ENCODE data around the gene KIF24. TPM values are rescaled to one million over a fixed set of nuclear protein-coding genes. Genes with fewer than 3 reads are reported as not detected.
A peak's percentile ranks its signal among the peaks of the same experiment; 100 is the strongest.

The KIF24 gene, protein sequence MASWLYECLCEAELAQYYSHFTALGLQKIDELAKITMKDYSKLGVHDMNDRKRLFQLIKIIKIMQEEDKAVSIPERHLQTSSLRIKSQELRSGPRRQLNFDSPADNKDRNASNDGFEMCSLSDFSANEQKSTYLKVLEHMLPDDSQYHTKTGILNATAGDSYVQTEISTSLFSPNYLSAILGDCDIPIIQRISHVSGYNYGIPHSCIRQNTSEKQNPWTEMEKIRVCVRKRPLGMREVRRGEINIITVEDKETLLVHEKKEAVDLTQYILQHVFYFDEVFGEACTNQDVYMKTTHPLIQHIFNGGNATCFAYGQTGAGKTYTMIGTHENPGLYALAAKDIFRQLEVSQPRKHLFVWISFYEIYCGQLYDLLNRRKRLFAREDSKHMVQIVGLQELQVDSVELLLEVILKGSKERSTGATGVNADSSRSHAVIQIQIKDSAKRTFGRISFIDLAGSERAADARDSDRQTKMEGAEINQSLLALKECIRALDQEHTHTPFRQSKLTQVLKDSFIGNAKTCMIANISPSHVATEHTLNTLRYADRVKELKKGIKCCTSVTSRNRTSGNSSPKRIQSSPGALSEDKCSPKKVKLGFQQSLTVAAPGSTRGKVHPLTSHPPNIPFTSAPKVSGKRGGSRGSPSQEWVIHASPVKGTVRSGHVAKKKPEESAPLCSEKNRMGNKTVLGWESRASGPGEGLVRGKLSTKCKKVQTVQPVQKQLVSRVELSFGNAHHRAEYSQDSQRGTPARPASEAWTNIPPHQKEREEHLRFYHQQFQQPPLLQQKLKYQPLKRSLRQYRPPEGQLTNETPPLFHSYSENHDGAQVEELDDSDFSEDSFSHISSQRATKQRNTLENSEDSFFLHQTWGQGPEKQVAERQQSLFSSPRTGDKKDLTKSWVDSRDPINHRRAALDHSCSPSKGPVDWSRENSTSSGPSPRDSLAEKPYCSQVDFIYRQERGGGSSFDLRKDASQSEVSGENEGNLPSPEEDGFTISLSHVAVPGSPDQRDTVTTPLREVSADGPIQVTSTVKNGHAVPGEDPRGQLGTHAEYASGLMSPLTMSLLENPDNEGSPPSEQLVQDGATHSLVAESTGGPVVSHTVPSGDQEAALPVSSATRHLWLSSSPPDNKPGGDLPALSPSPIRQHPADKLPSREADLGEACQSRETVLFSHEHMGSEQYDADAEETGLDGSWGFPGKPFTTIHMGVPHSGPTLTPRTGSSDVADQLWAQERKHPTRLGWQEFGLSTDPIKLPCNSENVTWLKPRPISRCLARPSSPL (N-terminal part only)
- 1 to 10 TPM; 5.6 to 5.7 TPM for total RNA-seq

- H3K27me3 Mint-ChIP-seq: no peaks in the 10 kb centered on the region
- POLR2A ChIA-PET: no interaction called here
- H3K4me3 Mint-ChIP-seq: peak within 1 kb of the TSS; percentile 97
- intact Hi-C loops (cut with micrococcal nuclease): loop anchor here (1.0 to 10.0 kb wide), 8 partner anchors 50 to 660 kb away; partner anchors contain the start of genes DCAF12, DNAI1, DNAJB5 and FAM219A
- H3K27ac Mint-ChIP-seq: peak within 1 kb of the TSS; percentile 94
- DNase-seq: peak; percentile 98
- CTCF ChIA-PET: no interaction called here
- H3K9me3 Mint-ChIP-seq: no peaks in the 10 kb centered on the region
- peaks cover 30% of the 10 kb centered on the region for H3K4me1 Mint-ChIP-seq (ENCODE audit: low read depth)
- no peaks in the 10 kb centered on the region for H3K36me3 Mint-ChIP-seq
These were observed at the start of gene KIF24, which contains the start of gene NUDT2 for GRCh38 chr9:34328987-34329832. Gene KIF24 (minus strand): TSS chr9:34329268. CDS start chr9:34311346, 17,922 bp downstream. Gene NUDT2 (plus strand): TSS chr9:34329569. CDS start chr9:34339040, 9,471 bp downstream.

DNA sequence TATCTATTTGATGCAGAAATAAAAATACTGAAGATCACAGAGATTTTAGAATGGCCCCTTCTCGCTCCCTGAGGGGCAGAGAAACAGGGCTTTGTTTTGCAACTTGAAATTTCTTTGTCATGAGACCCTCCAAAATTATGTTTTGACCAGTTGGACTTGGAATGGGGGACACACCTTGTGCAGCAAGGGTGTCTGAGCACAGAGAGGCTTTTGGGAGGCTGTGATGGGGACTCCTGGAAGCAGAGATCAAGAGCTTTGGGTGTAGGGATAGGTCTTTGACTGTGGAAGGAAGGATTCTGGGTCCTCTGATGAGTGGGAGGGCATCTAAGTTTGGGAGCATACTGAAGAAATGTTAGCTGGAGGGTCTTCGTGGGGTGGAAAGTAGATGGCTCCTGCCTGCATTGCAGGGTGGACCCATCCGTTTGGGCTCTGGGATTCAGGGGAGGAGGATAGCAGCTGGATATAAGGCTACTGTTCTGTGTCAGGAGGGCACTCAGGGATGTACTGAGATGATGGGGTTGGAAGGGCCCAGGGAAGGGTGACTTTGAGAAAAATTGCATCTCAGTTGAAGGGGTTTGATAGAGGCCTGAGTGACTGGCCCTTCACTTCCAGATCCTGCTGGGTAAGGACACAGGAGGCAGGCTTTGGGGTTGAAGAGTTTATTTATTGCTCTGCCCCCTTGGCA, 49.5 kb upstream of the KIF24 start:
- ChIA-PET CTCF (interaction anchor here (0.6 to 7.8 kb wide), 23 partner anchors 9 to 567 kb away, joined by 3 to 68 read pairs (median 3); partner anchors contain the start of genes DNAI1, FAM219A, SIGMAR1 and UBAP2), POLR2A (interaction anchor here (0.5 kb wide), 1 partner anchor 330 kb away, joined by 3 read pairs; the partner anchor contains the start of gene UBAP2)
- H3K27ac Mint-ChIP-seq: no peak overlapping the region
- H3K4me1 Mint-ChIP-seq (ENCODE audit: low read depth): peaks cover 30% of the 10 kb centered on the region
- H3K36me3 Mint-ChIP-seq: no peaks in the 10 kb centered on the region
- DNase-seq: no peak
- H3K27me3 Mint-ChIP-seq: no peaks in the 10 kb centered on the region
- no peak overlapping the region for H3K4me3 Mint-ChIP-seq
- no peaks in the 10 kb centered on the region for H3K9me3 Mint-ChIP-seq
- intact Hi-C loops (cut with micrococcal nuclease): loop anchor here (1.0 to 2.0 kb wide), 6 partner anchors 49 to 562 kb away; partner anchors contain the start of genes DCAF12, ENHO, KIF24 and NUDT2

- intact Hi-C loops (cut with micrococcal nuclease): loop anchor here (1.0 to 2.0 kb wide), 4 partner anchors 81 to 329 kb away; partner anchors contain the start of genes DNAI1, FAM219A, RPP25L and UBAP2
- H3K9me3 Mint-ChIP-seq: no peaks in the 10 kb centered on the region
- no peaks in the 10 kb centered on the region for H3K27me3 Mint-ChIP-seq
- CTCF ChIA-PET: interaction anchor here (0.6 to 7.8 kb wide), 13 partner anchors 12 to 564 kb away, joined by 3 to 68 read pairs (median 4); partner anchors contain the start of genes DCTN3 and SIGMAR1
- no peaks in the 10 kb centered on the region for H3K36me3 Mint-ChIP-seq
- H3K27ac Mint-ChIP-seq: no peak overlapping the region
- H3K4me1 Mint-ChIP-seq (ENCODE audit: low read depth): peaks cover 30% of the 10 kb centered on the region
- peak overlapping the region; percentile 78 for H3K4me3 Mint-ChIP-seq
- POLR2A ChIA-PET: interaction anchor here (1.8 kb wide), 1 partner anchor 44 kb away, joined by 8 read pairs; no protein-coding TSS in a partner anchor
- DNase-seq: no peak
These were observed 48.3 kb upstream of the KIF24 start for GRCh38 chr9:34377404-34377746.

- Mint-ChIP-seq H3K4me3 (peak within 1 kb of the TSS; percentile 78), H3K27me3 (no peaks in the 10 kb centered on the region), H3K9me3 (no peaks in the 10 kb centered on the region), H3K36me3 (no peaks in the 10 kb centered on the region), H3K27ac (no peak within 1 kb of the TSS), H3K4me1 (ENCODE audit: low read depth) (peaks cover 30% of the 10 kb centered on the region)
- intact Hi-C loops (cut with micrococcal nuclease): loop anchor here (1.0 to 2.0 kb wide), 4 partner anchors 82 to 328 kb away; partner anchors contain the start of genes DNAI1, FAM219A, RPP25L and UBAP2
- ChIA-PET CTCF (interaction anchor here (0.6 to 7.8 kb wide), 13 partner anchors 12 to 563 kb away, joined by 3 to 68 read pairs (median 4); partner anchors contain the start of genes DCTN3 and SIGMAR1), POLR2A (interaction anchor here (0.6 to 1.8 kb wide), 3 partner anchors 10 to 326 kb away, joined by 3 to 8 read pairs (median 3); no protein-coding TSS in a partner anchor)
- DNase-seq: peak; percentile 99
These were observed 47.7 kb upstream of the KIF24 start, which contains the start of gene MYORG for GRCh38 chr9:34376596-34377403. Gene MYORG (minus strand): TSS chr9:34376898. CDS start chr9:34372943, 3,955 bp downstream.

DNA sequence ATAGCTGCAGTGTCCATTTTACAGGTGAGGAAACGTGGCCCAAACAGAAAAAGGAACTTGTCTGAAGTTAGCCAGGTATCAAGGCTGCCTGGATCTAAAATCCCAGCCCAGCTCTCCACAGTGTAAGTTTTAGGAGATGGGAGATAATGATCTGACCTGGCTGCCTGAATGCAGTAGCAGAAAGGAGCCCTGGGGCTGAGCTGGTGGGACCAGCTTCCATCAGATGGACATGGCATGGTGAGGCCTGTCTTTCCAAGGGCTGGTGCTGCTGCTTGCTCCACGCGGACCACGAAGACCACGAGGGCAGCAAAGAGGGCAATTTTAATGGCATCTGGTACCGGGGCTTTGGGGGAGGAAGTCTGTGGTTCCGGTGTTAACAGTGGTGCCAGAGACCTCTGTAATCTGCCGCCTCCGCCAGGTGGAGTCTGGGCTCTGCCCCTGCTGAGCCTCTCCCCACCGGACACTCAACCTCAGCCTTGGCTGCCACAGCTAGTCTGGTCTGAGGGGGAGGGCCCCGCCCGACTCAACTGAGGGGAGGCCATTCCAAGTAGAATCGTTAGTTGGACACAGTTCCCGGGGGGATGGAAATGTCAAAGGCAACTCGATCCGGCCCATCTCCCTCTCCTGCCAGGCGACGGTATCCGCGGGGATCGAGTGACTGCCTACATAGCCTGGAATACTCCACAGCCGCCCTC, 47.0 kb upstream of the KIF24 start:
- intact Hi-C loops (cut with micrococcal nuclease): loop anchor here (2.0 kb wide), 3 partner anchors 83 to 327 kb away; partner anchors contain the start of genes DNAI1, FAM219A, RPP25L and UBAP2
- Mint-ChIP-seq H3K4me1 (ENCODE audit: low read depth) (peaks cover 28% of the 10 kb centered on the region), H3K9me3 (no peaks in the 10 kb centered on the region), H3K4me3 (peak overlapping the region; percentile 78), H3K27ac (no peak overlapping the region), H3K36me3 (peaks cover 3% of the 10 kb centered on the region), H3K27me3 (no peaks in the 10 kb centered on the region)
- POLR2A ChIA-PET: interaction anchor here (0.6 to 1.8 kb wide), 3 partner anchors 11 to 326 kb away, joined by 3 to 8 read pairs (median 3); no protein-coding TSS in a partner anchor
- CTCF ChIA-PET: interaction anchor here (0.9 to 7.8 kb wide), 4 partner anchors 13 to 232 kb away, joined by 3 to 68 read pairs (median 7); no protein-coding TSS in a partner anchor
- DNase-seq: peak; percentile 67

GRCh38 chr9:34374905-34375552, 46.0 kb upstream of the KIF24 start:
- Mint-ChIP-seq H3K27ac (no peak overlapping the region), H3K9me3 (no peaks in the 10 kb centered on the region), H3K36me3 (peaks cover 10% of the 10 kb centered on the region), H3K4me3 (peak overlapping the region; percentile 78), H3K27me3 (no peaks in the 10 kb centered on the region), H3K4me1 (ENCODE audit: low read depth) (peaks cover 19% of the 10 kb centered on the region)
- intact Hi-C loops (cut with micrococcal nuclease): no loop called here
- no peak for DNase-seq
- POLR2A ChIA-PET: no interaction called here
- CTCF ChIA-PET: interaction anchor here (0.7 to 7.8 kb wide), 4 partner anchors 28 to 233 kb away, joined by 3 to 68 read pairs (median 6); no protein-coding TSS in a partner anchor

DNA sequence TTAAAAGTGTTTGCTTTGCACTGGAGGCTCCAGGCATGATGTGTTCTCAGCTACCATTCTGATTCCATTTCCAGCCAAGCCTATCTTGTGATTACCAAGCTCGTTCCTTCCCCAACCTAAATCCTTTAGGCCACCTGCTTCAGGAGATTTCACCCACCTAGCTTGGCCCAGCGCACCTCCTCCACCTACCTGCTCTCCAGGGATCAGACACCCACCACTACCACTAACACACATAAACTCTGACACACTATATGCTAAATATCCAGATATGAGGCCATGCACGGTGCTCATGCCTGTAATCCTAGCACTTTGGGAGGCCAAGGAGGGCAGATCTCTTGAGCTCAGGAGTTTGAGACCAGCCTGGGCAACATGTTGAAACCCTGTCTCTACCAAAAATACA, 45.3 kb upstream of the KIF24 start:
- Mint-ChIP-seq H3K27ac (no peak overlapping the region), H3K9me3 (no peaks in the 10 kb centered on the region), H3K4me3 (no peak overlapping the region), H3K36me3 (peaks cover 10% of the 10 kb centered on the region), H3K4me1 (ENCODE audit: low read depth) (peaks cover 14% of the 10 kb centered on the region), H3K27me3 (no peaks in the 10 kb centered on the region)
- CTCF ChIA-PET: interaction anchor here (0.7 to 7.8 kb wide), 3 partner anchors 29 to 77 kb away, joined by 3 to 68 read pairs (median 10); no protein-coding TSS in a partner anchor
- intact Hi-C loops (cut with micrococcal nuclease): no loop called here
- no peak for DNase-seq
- POLR2A ChIA-PET: no interaction called here

DNA sequence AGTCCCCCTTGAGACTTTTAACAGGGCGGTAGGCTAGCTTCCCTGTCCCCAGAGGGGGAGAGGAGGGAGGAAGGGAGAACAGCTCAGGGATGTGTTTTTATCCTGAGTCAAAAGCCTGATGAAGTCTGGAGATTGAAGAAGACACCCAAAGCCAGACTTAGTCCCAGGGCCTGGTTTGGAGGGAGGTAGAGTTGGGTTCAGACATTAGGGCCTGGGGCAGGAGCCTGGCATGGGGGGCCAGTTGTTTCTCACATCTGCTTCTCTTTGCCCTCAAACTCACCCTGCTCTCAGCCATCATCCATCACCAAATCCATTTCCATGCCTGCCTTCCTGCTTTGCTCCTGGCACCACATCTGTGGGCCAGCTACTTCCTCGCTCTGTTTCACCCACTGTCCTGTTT, 44.7 kb upstream of the KIF24 start:
- no peaks in the 10 kb centered on the region for H3K9me3 Mint-ChIP-seq
- intact Hi-C loops (cut with micrococcal nuclease): no loop called here
- no peak overlapping the region for H3K4me3 Mint-ChIP-seq
- ChIA-PET POLR2A (interaction anchor here (0.9 kb wide), 1 partner anchor 195 kb away, joined by 3 read pairs; the partner anchor contains the start of gene UBAP1), CTCF (interaction anchor here (2.1 to 7.8 kb wide), 2 partner anchors 30 to 41 kb away, joined by 10 to 68 read pairs; no protein-coding TSS in a partner anchor)
- no peak for DNase-seq
- H3K27ac Mint-ChIP-seq: no peak overlapping the region
- H3K27me3 Mint-ChIP-seq: no peaks in the 10 kb centered on the region
- peaks cover 10% of the 10 kb centered on the region for H3K36me3 Mint-ChIP-seq
- peaks cover 11% of the 10 kb centered on the region for H3K4me1 Mint-ChIP-seq (ENCODE audit: low read depth)

Measured in activated CD4-positive, alpha-beta memory T cell treated with anti-CD3 and anti-CD28 coated beads for 36 hours (primary cell).